Cardiac septum (tissue), 1 donor: Measurements from ENCODE around the gene TXNDC2. TPM values are rescaled to one million over a fixed set of nuclear protein-coding genes. Genes with fewer than 3 reads are reported as not detected.

Experiments
- DNase-seq: peaks from one replicate; pipeline ENCODE4 v3.0.0-alpha.2; 2020; ENCODE audit warnings: low spot score
- intact Hi-C: fragments of 100-400 bp; cut with DNase I; formaldehyde crosslinking; loops from one replicate; pipeline ENCODE4 v1.14.0; 2022
- total RNA-seq: library from RNA; stranded (reverse); fragmentation: NEBNext Ultra II Directional; extraction: Animal tissue kit (Norgen Biotek cat#: 25700); gene quantifications from one replicate; pipeline ENCODE4 v1.2.1, GENCODE V29; 2021
- donor health status: DM: no; HTN: no; CAD: no.

TXNDC2 gene
- total RNA-seq, 1 donor from 2014 or later, result not detected

DNA sequence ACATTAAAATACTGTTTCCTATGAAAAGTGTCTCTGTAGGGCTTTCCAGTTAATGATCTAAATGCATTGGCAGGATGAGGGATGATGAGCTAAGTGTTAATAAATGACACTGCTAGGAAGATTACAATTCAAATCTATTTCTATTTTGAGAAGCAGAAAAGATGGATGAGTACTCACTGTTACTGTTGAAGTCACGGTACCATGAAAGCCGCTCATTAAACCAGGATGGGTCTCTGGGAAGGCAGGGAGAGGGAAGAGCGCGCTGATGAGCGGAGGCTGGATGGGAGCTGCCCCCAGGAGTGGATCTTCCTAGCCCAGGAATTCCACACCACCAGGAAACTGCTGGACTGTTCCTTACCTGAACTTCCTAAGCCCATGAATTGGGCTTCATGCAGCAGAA is 27.1 kb upstream of the TXNDC2 start:
- DNase-seq, result no peak

GRCh38 chr18:9859232-9859631 is 26.5 kb upstream of the TXNDC2 start:
- no peak for DNase-seq
- intact Hi-C loops, result no loop called here

More for the DNA sequence above, 27.1 kb upstream of the TXNDC2 start:
- intact Hi-C loops, result no loop called here

GRCh38 chr18:9860682-9861081 is 25.1 kb upstream of the TXNDC2 start:
- intact Hi-C loops, result no loop called here
- DNase-seq, result no peak

DNA sequence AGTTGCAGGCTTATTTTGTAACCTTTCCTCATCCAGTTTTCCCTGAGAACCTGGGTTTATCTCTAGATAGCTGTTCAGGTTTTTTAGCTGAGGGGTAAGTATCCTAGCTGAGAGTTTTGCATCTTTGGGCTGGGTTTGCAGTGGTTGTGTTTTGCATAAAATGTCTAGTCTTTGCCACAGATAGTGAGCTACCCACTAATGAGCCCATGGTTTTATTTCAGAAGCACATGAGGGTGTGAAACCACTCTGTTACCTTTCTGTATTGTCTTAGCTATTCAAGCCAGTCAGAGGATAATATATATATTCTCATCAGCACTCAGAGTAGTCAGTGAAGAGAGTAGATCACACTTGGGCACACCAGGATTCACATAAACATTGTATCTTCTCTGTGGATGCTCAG is 24.6 kb upstream of the TXNDC2 start:
- intact Hi-C loops, result no loop called here

DNA sequence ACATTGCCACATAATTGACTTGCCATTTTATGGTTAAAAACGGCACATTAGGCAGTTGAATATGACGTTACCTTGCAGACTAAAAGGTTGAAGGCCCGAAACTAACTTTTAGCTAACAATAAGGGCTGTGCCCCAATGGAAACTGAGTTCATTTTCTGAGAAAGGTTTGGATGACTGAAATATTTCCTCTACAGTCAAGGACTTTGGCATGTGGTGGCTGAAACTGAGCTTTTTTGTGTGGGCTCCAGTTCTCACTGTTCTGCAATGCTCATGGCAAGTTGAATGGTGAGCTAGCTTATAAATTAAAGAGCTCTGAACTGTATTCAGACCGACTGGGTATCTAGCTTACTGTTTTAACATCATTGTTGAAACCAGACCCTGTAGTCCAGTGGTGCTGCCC is 23.8 kb upstream of the TXNDC2 start:
- DNase-seq, result no peak
- intact Hi-C loops, result no loop called here

More for the DNA sequence above, 24.6 kb upstream of the TXNDC2 start:
- DNase-seq, result no peak

DNA sequence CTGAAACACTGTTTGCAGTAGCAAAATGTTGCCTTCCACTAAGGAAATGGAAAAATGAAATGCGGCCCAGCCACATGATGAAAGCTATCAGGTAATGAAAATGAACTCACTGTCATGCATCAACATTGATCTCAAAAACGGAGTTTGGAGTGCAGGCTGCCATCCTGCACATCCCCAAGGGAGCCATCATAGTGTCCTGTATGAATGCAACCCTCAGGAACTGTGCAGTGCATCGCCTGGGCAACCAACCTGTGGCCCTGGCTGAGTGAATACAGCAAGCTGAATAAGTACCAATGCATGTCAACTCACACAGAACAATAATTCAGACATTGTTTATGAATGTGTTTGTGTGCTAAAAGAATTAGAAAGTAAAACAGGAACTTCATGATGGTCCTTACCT is 23.1 kb upstream of the TXNDC2 start:
- intact Hi-C loops, result no loop called here
- DNase-seq, result no peak

- no peak for DNase-seq
- intact Hi-C loops, result no loop called here
Observed at GRCh38 chr18:9863282-9863681, 22.5 kb upstream of the TXNDC2 start.

DNA sequence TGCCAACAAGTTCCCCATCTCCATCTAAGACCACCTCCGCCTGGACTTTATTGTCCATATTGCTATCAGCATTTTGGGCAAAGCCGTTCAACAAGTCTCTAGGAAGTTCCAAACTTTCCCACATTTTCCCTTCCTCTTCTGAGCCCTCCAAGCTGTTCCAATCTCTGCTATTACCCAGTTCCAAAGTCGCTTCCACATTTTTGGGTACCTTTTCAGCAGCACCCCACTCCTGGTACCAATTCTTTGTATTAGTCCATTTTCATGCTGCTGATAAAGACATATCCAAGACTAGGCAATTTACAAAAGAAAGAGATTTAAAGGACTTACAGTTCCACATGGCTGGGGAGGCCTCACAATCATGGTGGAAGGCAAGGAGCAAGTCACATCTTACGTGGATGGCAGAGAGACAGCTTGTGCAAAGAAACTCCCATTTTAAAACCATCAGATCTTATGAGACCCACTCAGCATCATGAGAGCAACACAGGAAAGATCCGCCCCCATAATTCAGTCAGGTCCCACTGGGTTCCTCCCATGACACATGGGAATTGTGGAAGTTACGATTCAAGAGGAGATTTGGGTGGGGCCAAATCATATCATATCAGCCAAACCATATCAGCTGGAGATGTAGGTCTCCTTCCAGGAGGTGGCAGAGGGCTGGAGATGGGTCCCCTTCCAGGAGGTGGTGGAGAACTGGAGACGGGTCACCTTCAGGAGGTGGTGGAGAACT is 19.8 kb upstream of the TXNDC2 start:
- intact Hi-C loops, result no loop called here
- no peak for DNase-seq

GRCh38 chr18:9866627-9867026 is 19.1 kb upstream of the TXNDC2 start:
- no peak for DNase-seq
- intact Hi-C loops, result no loop called here

GRCh38 chr18:9867071-9867594 is 18.6 kb upstream of the TXNDC2 start:
- intact Hi-C loops, result no loop called here
- DNase-seq, result no peak

GRCh38 chr18:9868857-9869714 is 16.7 kb upstream of the TXNDC2 start:
- intact Hi-C loops, result no loop called here
- no peak for DNase-seq

DNA sequence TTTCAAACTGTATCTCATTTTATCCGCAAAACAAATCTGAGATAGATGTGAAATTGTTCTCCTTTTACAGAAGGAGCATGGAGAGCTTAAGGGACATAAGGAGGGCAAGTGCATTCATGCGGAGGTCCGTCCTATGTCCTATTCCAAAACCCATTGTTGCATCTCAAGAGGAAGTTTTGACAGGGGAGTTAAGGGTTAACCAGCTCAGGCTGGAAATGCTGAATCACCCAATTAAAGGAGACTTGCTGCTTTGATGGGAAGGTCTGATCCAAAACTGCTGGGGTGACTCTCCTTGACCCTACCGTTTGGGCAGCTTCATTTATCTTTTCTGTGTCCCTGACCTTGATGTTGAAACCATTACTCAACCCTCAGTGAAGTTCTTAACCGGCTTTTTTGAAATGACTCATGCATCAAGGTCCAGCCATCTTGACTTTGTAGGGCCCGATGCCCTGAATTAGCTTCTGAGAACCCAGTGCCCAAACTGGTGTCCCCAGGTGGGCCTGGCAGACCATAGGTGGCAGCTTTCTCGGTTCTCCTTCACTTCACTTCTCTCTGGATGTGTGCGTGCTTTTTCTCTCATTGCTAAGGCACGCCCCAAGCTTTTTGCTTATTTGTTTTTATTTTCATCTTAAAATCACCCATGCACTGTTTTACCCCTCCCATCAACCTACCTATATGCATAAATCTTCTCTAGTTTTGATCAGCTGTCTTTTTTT is 15.9 kb upstream of the TXNDC2 start:
- intact Hi-C loops, result no loop called here
- DNase-seq, result no peak

- no peak for DNase-seq
- intact Hi-C loops, result no loop called here
Observed at GRCh38 chr18:9870431-9871008, 15.3 kb upstream of the TXNDC2 start.

GRCh38 chr18:9871244-9871746 is 14.5 kb upstream of the TXNDC2 start:
- intact Hi-C loops, result no loop called here
- DNase-seq, result no peak

DNA sequence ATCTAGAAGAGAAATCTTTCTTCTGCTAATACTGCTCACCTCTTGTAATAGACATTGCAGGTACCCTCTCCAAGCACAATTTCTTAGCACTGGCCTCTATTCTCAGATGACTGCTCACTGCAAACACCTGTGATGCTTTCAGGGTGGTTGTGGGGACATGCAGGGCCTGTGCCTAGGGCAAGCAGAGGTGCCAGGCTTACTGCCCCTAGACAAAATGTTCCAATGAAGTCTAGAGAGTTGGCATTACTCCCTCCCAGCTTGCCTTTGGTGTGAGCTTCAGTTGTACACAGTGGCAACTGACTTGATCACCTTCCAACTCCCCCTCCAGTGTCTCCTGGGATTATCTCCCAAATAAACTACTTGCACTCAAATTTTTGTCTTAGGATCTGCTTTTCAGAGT is 12.9 kb upstream of the TXNDC2 start:
- intact Hi-C loops, result no loop called here
- DNase-seq, result no peak

DNA sequence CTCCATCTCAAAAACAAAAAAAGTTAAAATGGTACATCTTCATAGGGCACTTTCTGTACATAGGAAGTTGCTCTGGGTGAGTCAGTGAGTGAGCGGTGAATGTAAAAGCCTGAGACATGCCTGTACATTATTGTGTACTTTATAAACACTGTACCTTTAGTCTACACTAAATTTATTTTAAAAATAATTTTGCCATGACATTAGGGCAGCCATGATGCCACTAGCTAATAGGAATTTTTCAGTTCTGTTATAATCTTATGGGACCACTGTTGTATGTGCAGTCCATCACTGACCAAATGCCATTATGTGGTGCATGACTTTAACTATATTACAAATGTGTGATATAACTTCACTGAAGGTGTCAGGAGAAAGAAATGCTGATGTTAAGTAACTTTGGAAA is 11.0 kb upstream of the TXNDC2 start:
- no peak for DNase-seq
- intact Hi-C loops, result loop anchor here (5.0 kb wide), 1 partner anchor 38 kb away; the partner anchor contains the start of gene VAPA

GRCh38 chr18:9876212-9876866 is 9.4 kb upstream of the TXNDC2 start:
- no peak for DNase-seq
- intact Hi-C loops, result loop anchor here (5.0 kb wide), 1 partner anchor 36 kb away; the partner anchor contains the start of gene VAPA

DNA sequence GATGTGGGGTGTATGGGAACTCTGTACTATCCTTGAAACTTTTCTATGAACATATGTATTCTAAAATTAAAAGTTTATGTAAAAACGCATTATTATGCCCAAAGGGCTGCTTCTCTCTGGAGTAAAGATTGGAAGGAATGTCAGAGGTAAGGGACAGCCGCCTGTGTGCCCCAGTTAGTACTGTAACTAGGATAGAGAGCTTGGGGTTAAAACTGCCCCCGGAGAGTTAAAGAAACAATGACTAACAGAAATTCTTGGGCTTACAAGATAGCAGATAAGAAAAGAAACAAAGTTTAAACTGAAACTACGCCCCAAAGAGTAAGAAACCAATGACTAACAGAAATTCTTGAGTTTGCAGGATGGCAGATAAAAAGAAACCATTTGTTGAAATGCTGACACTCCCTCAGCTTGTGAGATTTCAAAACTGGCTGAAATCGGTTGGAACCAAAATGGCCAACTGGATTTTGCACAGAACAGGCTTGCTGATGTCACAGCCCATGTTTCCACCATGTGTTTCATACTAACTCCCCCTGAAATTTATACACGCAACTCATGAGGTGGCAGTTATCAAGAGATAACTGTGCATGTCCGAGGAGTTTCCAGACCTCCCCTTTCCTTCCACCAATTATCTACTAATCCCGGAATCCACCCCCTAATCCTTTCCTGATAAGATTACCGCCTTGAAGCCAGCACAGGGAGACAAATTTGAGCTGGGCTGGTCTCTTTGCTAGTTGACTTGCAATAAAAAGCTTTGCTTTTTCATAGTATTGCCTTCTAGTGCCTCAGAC is 8.7 kb upstream of the TXNDC2 start:
- no peak for DNase-seq
- intact Hi-C loops, result loop anchor here (5.0 kb wide), 1 partner anchor 35 kb away; the partner anchor contains the start of gene VAPA
